HCT116 (cell line): ENCODE data around the gene TNRC18. TPM values are rescaled to one million over a fixed set of nuclear protein-coding genes. Genes with fewer than 3 reads are reported as not detected.

Source experiments
- ATAC-seq: fragments of 200-7000 bp; cut with Tn5 transposase; 2 replicates; pipeline ENCODE4 v1.9.1; 2020; ENCODE audit warnings: mild to moderate bottlenecking, moderate library complexity
- BruUV-seq: library from RNA; stranded (reverse); fragments of 400-500 nt; replicated peaks from 2 replicates; lab custom pipeline; 2021; lab: Mats Ljungman, UMichigan
- CTCF ChIA-PET: fragments of 300-600 bp; sonication (Branson Sonifier 250); formaldehyde crosslinking; loops from one replicate; lab custom pipeline; 2021; ENCODE audit warnings: antibody characterized with exemption; lab: Charles Lee
- POLR2A ChIA-PET: fragments of 300-600, 350-600 bp; sonication (Branson Sonifier 250); formaldehyde crosslinking; loops from one replicate; lab custom pipeline; 2021; ENCODE audit warnings: antibody characterized with exemption; lab: Charles Lee
- RAD21 ChIA-PET, 2 experiments: fragments of 300-600 bp; sonication (Branson Sonifier 250); formaldehyde crosslinking; loops; one replicate each; lab custom pipeline; 2023; ENCODE audit warnings: low total read pairs in 2 of 2; ENCODE audit not compliant: uncharacterized antibody in 2 of 2, unreplicated experiment in 2 of 2, low non-redundant PET in 1 of 2; lab: Charles Lee
- DNase-seq: peaks from one replicate; pipeline ENCODE4 v3.0.0-alpha.2; 2010; ENCODE audit warnings: low read depth, low spot score
- H2AFZ ChIP-seq: fragments of 200-600 bp; shearing (Covaris generic), sonication (generic); 2 replicates; pipeline ENCODE4 v1.6.1; 2017; ENCODE audit warnings: low read depth, mixed run types, mixed read lengths, antibody characterized with exemption, low read length; ENCODE audit not compliant: poor library complexity, severe bottlenecking
- H3K27ac ChIP-seq: 2 replicates; pipeline ENCODE4 v1.5.1; 2012; ENCODE audit warnings: low read depth, low read length
- H3K27me3 ChIP-seq: fragments of 200-600 bp; sonication (generic); 2 replicates; pipeline ENCODE4 v1.6.1; 2016; ENCODE audit warnings: mixed run types, low read length, mixed read lengths; ENCODE audit not compliant: insufficient read depth
- H3K36me3 ChIP-seq, 2 experiments: fragments of 200-500 bp in 1 of 2; fragments of 200-600 bp in 1 of 2; sonication (Bioruptor generic) in 1 of 2; sonication (generic) in 1 of 2; 2 replicates each; pipeline versions ENCODE4 v1.5.1 to v1.6.1; 2014 to 2016; ENCODE audit warnings: low read length in 2 of 2, inconsistent platforms in 1 of 2, mixed read lengths in 1 of 2, mixed run types in 1 of 2; ENCODE audit not compliant: insufficient read depth in 2 of 2, control insufficient read depth in 1 of 2
- H3K4me1 ChIP-seq, 2 experiments: fragments of 200-600 bp in 1 of 2; sonication (generic) in 1 of 2; 2 replicates each; pipeline versions ENCODE4 v1.5.1 to v1.6.1; 2012 to 2017; ENCODE audit warnings: low read length in 2 of 2, inconsistent platforms in 1 of 2, mild to moderate bottlenecking in 1 of 2, mixed read lengths in 1 of 2, mixed run types in 1 of 2, moderate library complexity in 1 of 2; ENCODE audit not compliant: insufficient read depth in 2 of 2, control insufficient read depth in 1 of 2
- H3K4me2 ChIP-seq: fragments of 200-600 bp; sonication (generic); 2 replicates; pipeline ENCODE4 v1.6.1; 2017; ENCODE audit warnings: mixed run types, low read length, mixed read lengths
- H3K4me3 ChIP-seq, 2 experiments: fragments of 200-600 bp in 1 of 2; sonication (generic) in 1 of 2; replicated peaks in 1 of 2; 2 replicates each; pipeline ENCODE4 v1.5.1; 2011 to 2016; ENCODE audit warnings: low read length in 2 of 2, control low read depth in 1 of 2, low read depth in 1 of 2, mild to moderate bottlenecking in 1 of 2, mixed read lengths in 1 of 2, mixed run types in 1 of 2
- H3K79me2 ChIP-seq: fragments of 200-600 bp; sonication (generic); 2 replicates; pipeline ENCODE4 v1.6.1; 2017; ENCODE audit warnings: mild to moderate bottlenecking, mixed run types, low read length, moderate library complexity, mixed read lengths; ENCODE audit not compliant: insufficient read depth
- H3K9ac ChIP-seq: fragments of 200-600 bp; sonication (generic); 2 replicates; pipeline ENCODE4 v1.6.1; 2016; ENCODE audit warnings: low read length, mixed read lengths
- H3K9me2 ChIP-seq: fragments of 200-600 bp; sonication (generic), shearing (Covaris generic); 2 replicates; pipeline ENCODE4 v1.6.1; 2017; ENCODE audit warnings: mixed run types, mild to moderate bottlenecking, moderate library complexity; ENCODE audit not compliant: insufficient read depth
- H3K9me3 ChIP-seq, 2 experiments: fragments of 200-500 bp in 1 of 2; fragments of 200-600 bp in 1 of 2; sonication (Bioruptor generic) in 1 of 2; sonication (generic) in 1 of 2; 2 replicates each; pipeline ENCODE4 v1.6.1; 2014 to 2017; ENCODE audit warnings: low read length in 2 of 2, mixed read lengths in 2 of 2, inconsistent platforms in 1 of 2, low read depth in 1 of 2, mild to moderate bottlenecking in 1 of 2, mixed run types in 1 of 2, moderate library complexity in 1 of 2; ENCODE audit not compliant: control insufficient read depth in 1 of 2, insufficient read depth in 1 of 2
- H4K20me1 ChIP-seq: fragments of 200-600 bp; sonication (generic), shearing (Covaris generic); 2 replicates; pipeline ENCODE4 v1.6.1; 2017; ENCODE audit warnings: mixed run types, mild to moderate bottlenecking, moderate library complexity; ENCODE audit not compliant: insufficient read depth
- EGR1 ChIP-seq: IDR thresholded peaks from 2 replicates; pipeline ENCODE4 v1.6.1; 2012; ENCODE audit warnings: low read depth
- ELF1 ChIP-seq: IDR thresholded peaks from 2 replicates; pipeline ENCODE4 v1.6.1; 2012; ENCODE audit warnings: low read depth, borderline replicate concordance
- EZH2 ChIP-seq: fragments of 200-600 bp; sonication (generic); IDR thresholded peaks from 2 replicates; pipeline ENCODE4 v1.6.1; 2017; ENCODE audit warnings: antibody characterized with exemption, mixed run types
- MAX ChIP-seq: IDR thresholded peaks from 2 replicates; pipeline ENCODE4 v1.6.1; 2012
- POLR2A ChIP-seq: IDR thresholded peaks from 2 replicates; pipeline ENCODE4 v1.7.0; 2011; ENCODE audit warnings: borderline replicate concordance; ENCODE audit not compliant: insufficient read depth, insufficient read length; ENCODE audit errors: extremely low read depth
- POLR2AphosphoS5 ChIP-seq: IDR thresholded peaks from 2 replicates; pipeline ENCODE4 v1.6.1; 2011; ENCODE audit warnings: mild to moderate bottlenecking, low read depth, low read length, moderate library complexity
- ZNF274 ChIP-seq: fragments of 200-500 bp; sonication (Bioruptor generic); IDR thresholded peaks from 2 replicates; pipeline ENCODE4 v1.6.1; 2014; ENCODE audit warnings: mild to moderate bottlenecking, low read depth, low read length, inconsistent platforms
- intact Hi-C: fragments of 100-400 bp; cut with micrococcal nuclease; formaldehyde crosslinking; loops from 2 replicates; pipeline ENCODE4 v1.10.0; 2022
- total RNA-seq: library from RNA; stranded (reverse); gene quantifications from one replicate; pipeline ENCODE4 v1.2.1, GENCODE V29; 2021; ENCODE audit not compliant: unreplicated experiment
- TF ChIP-seq, protein P1 (sequence below): IDR thresholded peaks from 2 replicates; pipeline ENCODE4 v1.6.1; 2011; ENCODE audit warnings: mild to moderate bottlenecking, low read length, moderate library complexity; ENCODE audit not compliant: insufficient replicate concordance; ENCODE audit errors: extremely low read depth
- TF ChIP-seq, protein P2 (sequence below): IDR thresholded peaks from 2 replicates; pipeline ENCODE4 v1.6.1; 2012
- TF ChIP-seq, protein P3 (sequence below), 3 experiments: fragments of 200-600 bp in 1 of 3; sonication (generic) in 1 of 3; IDR thresholded peaks in 2 of 3; conservative IDR thresholded peaks in 1 of 3; 2 replicates each; pipeline ENCODE4 v1.5.1; 2012 to 2017; ENCODE audit warnings: low read depth in 2 of 3, low read length in 2 of 3, antibody characterized with exemption in 1 of 3, borderline replicate concordance in 1 of 3, control low read depth in 1 of 3, mild to moderate bottlenecking in 1 of 3, mixed read lengths in 1 of 3, mixed run types in 1 of 3, moderate library complexity in 1 of 3; ENCODE audit not compliant: insufficient read depth in 1 of 3

The TNRC18 gene
- total RNA-seq, 1 experiment from 2014 or later, result 101 TPM

GRCh38 chr7:5396999-5397663, 26.5 kb downstream of the TNRC18 start (continued):
- TF ChIP-seq ELF1 (no peak), POLR2A (no peak), ZNF274 (no peak), EGR1 (no peak)
- TF ChIP-seq, protein P1, sequence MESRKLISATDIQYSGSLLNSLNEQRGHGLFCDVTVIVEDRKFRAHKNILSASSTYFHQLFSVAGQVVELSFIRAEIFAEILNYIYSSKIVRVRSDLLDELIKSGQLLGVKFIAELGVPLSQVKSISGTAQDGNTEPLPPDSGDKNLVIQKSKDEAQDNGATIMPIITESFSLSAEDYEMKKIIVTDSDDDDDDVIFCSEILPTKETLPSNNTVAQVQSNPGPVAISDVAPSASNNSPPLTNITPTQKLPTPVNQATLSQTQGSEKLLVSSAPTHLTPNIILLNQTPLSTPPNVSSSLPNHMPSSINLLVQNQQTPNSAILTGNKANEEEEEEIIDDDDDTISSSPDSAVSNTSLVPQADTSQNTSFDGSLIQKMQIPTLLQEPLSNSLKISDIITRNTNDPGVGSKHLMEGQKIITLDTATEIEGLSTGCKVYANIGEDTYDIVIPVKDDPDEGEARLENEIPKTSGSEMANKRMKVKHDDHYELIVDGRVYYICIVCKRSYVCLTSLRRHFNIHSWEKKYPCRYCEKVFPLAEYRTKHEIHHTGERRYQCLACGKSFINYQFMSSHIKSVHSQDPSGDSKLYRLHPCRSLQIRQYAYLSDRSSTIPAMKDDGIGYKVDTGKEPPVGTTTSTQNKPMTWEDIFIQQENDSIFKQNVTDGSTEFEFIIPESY, result peak; percentile 63
- TF ChIP-seq, protein P2, sequence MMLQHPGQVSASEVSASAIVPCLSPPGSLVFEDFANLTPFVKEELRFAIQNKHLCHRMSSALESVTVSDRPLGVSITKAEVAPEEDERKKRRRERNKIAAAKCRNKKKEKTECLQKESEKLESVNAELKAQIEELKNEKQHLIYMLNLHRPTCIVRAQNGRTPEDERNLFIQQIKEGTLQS, result no peak
- TF ChIP-seq, protein P3, sequence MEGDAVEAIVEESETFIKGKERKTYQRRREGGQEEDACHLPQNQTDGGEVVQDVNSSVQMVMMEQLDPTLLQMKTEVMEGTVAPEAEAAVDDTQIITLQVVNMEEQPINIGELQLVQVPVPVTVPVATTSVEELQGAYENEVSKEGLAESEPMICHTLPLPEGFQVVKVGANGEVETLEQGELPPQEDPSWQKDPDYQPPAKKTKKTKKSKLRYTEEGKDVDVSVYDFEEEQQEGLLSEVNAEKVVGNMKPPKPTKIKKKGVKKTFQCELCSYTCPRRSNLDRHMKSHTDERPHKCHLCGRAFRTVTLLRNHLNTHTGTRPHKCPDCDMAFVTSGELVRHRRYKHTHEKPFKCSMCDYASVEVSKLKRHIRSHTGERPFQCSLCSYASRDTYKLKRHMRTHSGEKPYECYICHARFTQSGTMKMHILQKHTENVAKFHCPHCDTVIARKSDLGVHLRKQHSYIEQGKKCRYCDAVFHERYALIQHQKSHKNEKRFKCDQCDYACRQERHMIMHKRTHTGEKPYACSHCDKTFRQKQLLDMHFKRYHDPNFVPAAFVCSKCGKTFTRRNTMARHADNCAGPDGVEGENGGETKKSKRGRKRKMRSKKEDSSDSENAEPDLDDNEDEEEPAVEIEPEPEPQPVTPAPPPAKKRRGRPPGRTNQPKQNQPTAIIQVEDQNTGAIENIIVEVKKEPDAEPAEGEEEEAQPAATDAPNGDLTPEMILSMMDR (IDR thresholded peaks at IDR 0.05 in 2 of 3, conservative IDR thresholded peaks at IDR 0.05 in 1 of 3; ENCODE audit: borderline replicate concordance in 1 of 3, insufficient read depth in 1 of 3, low read depth in 2 of 3, low read length in 2 of 3), result no peak

DNA sequence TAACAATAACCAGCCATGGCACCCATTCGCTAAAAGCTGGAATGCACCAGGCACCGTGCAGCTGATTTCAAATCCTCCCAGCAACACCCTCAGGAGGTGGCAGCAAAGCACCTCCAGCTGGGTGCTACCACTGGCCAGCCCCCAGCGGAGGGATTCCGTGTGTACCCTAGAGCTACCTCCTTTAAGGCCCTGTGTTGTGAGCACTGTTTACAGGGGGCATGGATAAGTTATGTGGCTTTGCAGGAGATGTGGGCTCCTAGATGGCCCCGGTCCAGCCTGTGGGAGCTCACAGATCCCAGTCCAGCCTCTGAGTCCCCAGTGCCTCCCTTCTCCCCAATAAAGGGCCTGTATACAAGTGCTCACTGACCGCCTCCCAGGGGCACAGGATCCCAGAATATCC, 27.1 kb downstream of the TNRC18 start:
- peaks cover 14 to 16% of the 10 kb centered on the region in 2 experiments; a peak in 3 of 4 replicates for H3K36me3 ChIP-seq
- ATAC-seq, result peak; percentile 54
- CTCF ChIA-PET, result interaction anchor here (0.8 to 3.3 kb wide), 5 partner anchors 31 to 282 kb away, joined by 3 to 11 read pairs (median 3); no protein-coding TSS in a partner anchor
- H2AFZ ChIP-seq, result no peak overlapping the region
- TF ChIP-seq EZH2 (no peak), POLR2AphosphoS5 (peak; percentile 57), MAX (no peak)
- TF ChIP-seq, protein P3 (IDR thresholded peaks at IDR 0.05 in 2 of 3, conservative IDR thresholded peaks at IDR 0.05 in 1 of 3; ENCODE audit: borderline replicate concordance in 1 of 3, insufficient read depth in 1 of 3, low read depth in 2 of 3, low read length in 2 of 3), result peak in 2 of 3 experiments; percentile 46 to 53; a peak in 4 of 6 replicates
- H3K27me3 ChIP-seq, result no peaks in the 10 kb centered on the region
- intact Hi-C loops, result no loop called here
- peak overlapping the region; percentile 92 for H3K27ac ChIP-seq
- no peaks in the 10 kb centered on the region for H3K9me3 ChIP-seq
- BruUV-seq, result no TSS peak
- H3K4me1 ChIP-seq, result peaks cover 34 to 56% of the 10 kb centered on the region in 2 experiments
- POLR2A ChIA-PET, result interaction anchor here (1.1 to 1.7 kb wide), 5 partner anchors 13 to 54 kb away, joined by 4 to 18 read pairs (median 5); partner anchors contain the start of gene TNRC18
- RAD21 ChIA-PET, result interaction anchor here (1.0 to 1.1 kb wide), 2 partner anchors 54 to 99 kb away, joined by 3 read pairs; no protein-coding TSS in a partner anchor
- H3K9me2 ChIP-seq, result no peaks in the 10 kb centered on the region
- H3K4me2 ChIP-seq, result peak overlapping the region; percentile 96
- peak; percentile 54 for DNase-seq
- peaks cover 75% of the 10 kb centered on the region for H3K79me2 ChIP-seq
- no peaks in the 10 kb centered on the region for H4K20me1 ChIP-seq
- peak overlapping the region; percentile 83 to 89 for H3K4me3 ChIP-seq
- peak overlapping the region; percentile 91 for H3K9ac ChIP-seq
